Measurements from ENCODE around the gene CNTN5. TPM values are rescaled to one million over a fixed set of nuclear protein-coding genes. Genes with fewer than 3 reads are reported as not detected.

The CNTN5 gene
- total RNA-seq, 2 donors from 2014 or later, result 0.85 to 4.2 TPM

DNA sequence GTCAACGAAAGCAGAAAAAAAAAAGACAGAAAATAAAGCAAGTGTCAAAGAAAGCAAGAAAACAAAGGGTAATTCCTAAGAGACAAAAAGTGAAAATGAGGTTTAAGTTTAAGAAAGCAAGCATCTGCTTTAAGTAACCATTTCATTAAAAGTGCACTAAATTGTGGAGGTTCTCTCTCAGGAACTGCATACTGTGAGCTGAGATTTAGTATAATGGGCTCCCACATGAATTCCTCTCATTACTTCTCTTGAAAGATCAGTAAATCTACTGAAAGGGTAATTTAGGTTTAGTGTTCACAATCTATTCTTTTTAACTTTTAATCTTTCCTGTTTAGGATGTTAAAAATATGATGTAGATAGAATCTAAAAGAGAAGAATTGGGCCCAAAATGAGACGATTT lies 1201.0 kb downstream of the CNTN5 start:
- DNase-seq (ENCODE audit: low spot score) (no peak), ATAC-seq (ENCODE audit: insufficient number of reproducible peaks, low FRiP score, low read depth) (no peak)
- H3K27ac ChIP-seq, result no peak overlapping the region
- H3K36me3 ChIP-seq, result no peaks in the 10 kb centered on the region
- TF ChIP-seq, protein P1, sequence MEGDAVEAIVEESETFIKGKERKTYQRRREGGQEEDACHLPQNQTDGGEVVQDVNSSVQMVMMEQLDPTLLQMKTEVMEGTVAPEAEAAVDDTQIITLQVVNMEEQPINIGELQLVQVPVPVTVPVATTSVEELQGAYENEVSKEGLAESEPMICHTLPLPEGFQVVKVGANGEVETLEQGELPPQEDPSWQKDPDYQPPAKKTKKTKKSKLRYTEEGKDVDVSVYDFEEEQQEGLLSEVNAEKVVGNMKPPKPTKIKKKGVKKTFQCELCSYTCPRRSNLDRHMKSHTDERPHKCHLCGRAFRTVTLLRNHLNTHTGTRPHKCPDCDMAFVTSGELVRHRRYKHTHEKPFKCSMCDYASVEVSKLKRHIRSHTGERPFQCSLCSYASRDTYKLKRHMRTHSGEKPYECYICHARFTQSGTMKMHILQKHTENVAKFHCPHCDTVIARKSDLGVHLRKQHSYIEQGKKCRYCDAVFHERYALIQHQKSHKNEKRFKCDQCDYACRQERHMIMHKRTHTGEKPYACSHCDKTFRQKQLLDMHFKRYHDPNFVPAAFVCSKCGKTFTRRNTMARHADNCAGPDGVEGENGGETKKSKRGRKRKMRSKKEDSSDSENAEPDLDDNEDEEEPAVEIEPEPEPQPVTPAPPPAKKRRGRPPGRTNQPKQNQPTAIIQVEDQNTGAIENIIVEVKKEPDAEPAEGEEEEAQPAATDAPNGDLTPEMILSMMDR (IDR thresholded peaks at IDR 0.05), result no peak
- H3K9me3 ChIP-seq, result no peaks in the 10 kb centered on the region
- H3K4me3 ChIP-seq, result no peak overlapping the region
- H3K4me1 ChIP-seq (ENCODE audit: control insufficient read depth in 1 of 2, low read depth in 2 of 2), result no peaks in the 10 kb centered on the region
- no peaks in the 10 kb centered on the region for H3K27me3 ChIP-seq (replicated peaks; ENCODE audit: insufficient read depth)

DNA sequence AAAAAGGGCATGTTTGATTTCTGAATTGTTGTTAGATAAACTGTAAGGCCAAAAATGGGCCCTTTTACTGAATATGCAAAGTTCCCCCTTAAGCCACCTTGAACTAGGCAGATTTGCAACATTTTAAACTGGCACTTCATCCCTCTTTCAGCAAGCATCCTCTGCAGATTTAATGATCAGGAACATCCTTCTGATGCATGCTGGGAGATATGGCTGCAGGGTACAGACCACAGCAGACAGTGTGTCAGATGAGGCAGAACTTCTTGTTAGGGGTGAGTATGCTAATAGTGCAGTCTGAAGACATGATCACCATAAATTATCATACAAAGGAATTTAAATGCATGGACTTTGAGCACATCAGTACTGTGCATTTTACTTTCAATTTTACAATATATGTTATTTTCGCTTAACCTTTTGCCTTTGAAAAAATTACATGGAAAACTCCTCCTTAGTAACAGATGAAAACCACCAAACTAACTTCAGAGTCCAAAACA lies 1203.8 kb downstream of the CNTN5 start:
- DNase-seq (ENCODE audit: low spot score) (no peak), ATAC-seq (ENCODE audit: insufficient number of reproducible peaks, low FRiP score, low read depth) (no peak)
- TF ChIP-seq, protein P1 (IDR thresholded peaks at IDR 0.05), result no peak

DNA sequence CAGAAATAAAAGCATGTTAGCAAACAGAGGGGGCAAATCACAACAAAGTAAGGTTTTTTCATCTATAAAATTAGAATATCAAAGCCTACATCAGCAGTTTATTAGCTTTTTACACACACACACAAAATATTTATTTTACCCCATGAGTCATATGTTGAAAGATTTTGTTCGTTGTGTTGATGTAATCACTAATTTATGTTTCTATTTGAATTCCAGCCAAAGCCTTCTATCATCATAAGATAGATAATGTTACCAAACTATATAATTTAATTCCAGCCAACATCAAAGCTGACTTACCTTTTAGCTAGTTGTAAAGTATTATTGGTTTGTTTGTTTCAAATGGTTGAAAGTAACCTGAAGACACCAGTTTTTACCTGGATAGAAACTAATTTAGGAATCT lies 1208.3 kb downstream of the CNTN5 start:
- TF ChIP-seq, protein P1 (IDR thresholded peaks at IDR 0.05), result no peak
- H3K27ac ChIP-seq, result no peak overlapping the region
- no peaks in the 10 kb centered on the region for H3K4me1 ChIP-seq (ENCODE audit: control insufficient read depth in 1 of 2, low read depth in 2 of 2)
- no peaks in the 10 kb centered on the region for H3K36me3 ChIP-seq
- DNase-seq (ENCODE audit: low spot score) (no peak), ATAC-seq (ENCODE audit: insufficient number of reproducible peaks, low FRiP score, low read depth) (no peak)
- no peaks in the 10 kb centered on the region for H3K9me3 ChIP-seq
- H3K27me3 ChIP-seq (replicated peaks; ENCODE audit: insufficient read depth), result no peaks in the 10 kb centered on the region
- H3K4me3 ChIP-seq, result no peak overlapping the region

More for the DNA sequence above, 1203.8 kb downstream of the CNTN5 start:
- Histone ChIP-seq H3K27ac (no peak overlapping the region), H3K4me1 (ENCODE audit: control insufficient read depth in 1 of 2, low read depth in 2 of 2) (no peaks in the 10 kb centered on the region), H3K27me3 (replicated peaks; ENCODE audit: insufficient read depth) (no peaks in the 10 kb centered on the region), H3K4me3 (no peak overlapping the region), H3K36me3 (no peaks in the 10 kb centered on the region), H3K9me3 (no peaks in the 10 kb centered on the region)

DNA sequence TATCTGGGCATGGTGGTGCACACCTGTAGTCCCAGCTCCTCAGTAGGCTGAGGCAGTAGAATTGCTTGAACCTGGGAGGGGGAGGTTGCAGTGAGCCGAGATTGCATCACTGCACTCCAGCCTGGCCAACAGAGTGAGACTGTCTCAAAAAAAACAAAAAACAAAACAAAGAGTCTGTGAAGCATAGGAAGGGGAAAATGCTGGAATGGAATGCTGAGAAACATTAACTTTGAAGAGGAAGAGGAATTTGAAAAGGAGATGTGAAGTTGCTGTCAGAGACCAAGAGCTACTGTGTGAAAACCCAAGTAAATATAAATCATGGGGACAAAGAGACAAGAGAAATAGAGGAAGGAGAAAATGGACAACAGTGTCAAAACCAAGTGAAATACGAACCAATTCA lies 1211.3 kb downstream of the CNTN5 start:
- H3K4me3 ChIP-seq, result no peak overlapping the region
- no peaks in the 10 kb centered on the region for H3K9me3 ChIP-seq
- no peaks in the 10 kb centered on the region for H3K36me3 ChIP-seq
- DNase-seq (ENCODE audit: low spot score) (no peak), ATAC-seq (ENCODE audit: insufficient number of reproducible peaks, low FRiP score, low read depth) (no peak)
- no peak overlapping the region for H3K27ac ChIP-seq
- H3K4me1 ChIP-seq (ENCODE audit: control insufficient read depth in 1 of 2, low read depth in 2 of 2), result no peaks in the 10 kb centered on the region
- TF ChIP-seq, protein P1 (IDR thresholded peaks at IDR 0.05), result no peak
- H3K27me3 ChIP-seq (replicated peaks; ENCODE audit: insufficient read depth), result no peaks in the 10 kb centered on the region

DNA sequence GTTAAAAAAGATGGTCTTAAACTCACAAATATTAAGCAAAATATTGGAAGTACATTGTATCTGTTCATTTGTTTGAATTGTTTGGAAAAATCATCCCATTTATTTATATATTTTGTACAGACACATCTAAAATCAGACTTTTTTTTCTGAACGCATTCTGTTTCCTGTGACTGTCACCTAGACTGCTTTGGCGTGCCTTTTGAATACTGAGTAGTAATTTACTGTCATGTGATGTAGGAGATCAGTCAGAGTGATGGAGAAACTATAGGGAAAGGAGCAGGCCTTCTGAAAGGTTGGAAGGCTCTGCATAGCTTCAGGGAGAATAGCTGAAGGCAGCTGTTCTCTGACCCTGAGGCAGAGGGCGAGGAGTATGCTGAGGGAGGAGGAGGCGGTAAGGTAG lies 1214.3 kb downstream of the CNTN5 start:
- ATAC-seq (ENCODE audit: insufficient number of reproducible peaks, low FRiP score, low read depth), result no peak
- Histone ChIP-seq H3K27me3 (replicated peaks; ENCODE audit: insufficient read depth) (no peaks in the 10 kb centered on the region), H3K4me1 (ENCODE audit: control insufficient read depth in 1 of 2, low read depth in 2 of 2) (no peaks in the 10 kb centered on the region), H3K36me3 (no peaks in the 10 kb centered on the region), H3K9me3 (no peaks in the 10 kb centered on the region), H3K4me3 (no peak overlapping the region), H3K27ac (no peak overlapping the region)
- TF ChIP-seq, protein P1 (IDR thresholded peaks at IDR 0.05), result no peak
- DNase-seq (ENCODE audit: low spot score), result no peak

Measured in thoracic aorta (tissue), 2 donors.